ENCODE data around the gene NFIA.

DNA sequence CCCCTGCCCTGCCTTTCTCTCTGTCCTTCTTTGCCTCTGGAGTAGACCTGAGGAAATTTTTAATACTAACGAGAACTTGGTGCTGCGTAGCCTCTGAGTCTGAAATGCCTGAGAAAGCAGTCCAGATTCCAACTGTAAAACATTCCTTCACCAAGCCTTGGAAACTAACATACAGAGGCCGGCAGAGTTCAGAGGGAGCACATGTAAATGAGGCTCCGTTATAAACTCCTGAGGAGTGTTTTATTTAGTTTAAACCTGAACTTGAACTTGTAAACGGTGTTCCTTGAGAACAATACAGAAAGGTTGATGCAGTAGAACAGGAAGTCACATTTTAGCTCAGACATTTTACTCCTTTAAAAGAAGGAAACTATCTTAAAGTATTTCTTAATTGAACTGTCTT lies 361.9 kb downstream of the NFIA start:
- TF ChIP-seq, protein P1, sequence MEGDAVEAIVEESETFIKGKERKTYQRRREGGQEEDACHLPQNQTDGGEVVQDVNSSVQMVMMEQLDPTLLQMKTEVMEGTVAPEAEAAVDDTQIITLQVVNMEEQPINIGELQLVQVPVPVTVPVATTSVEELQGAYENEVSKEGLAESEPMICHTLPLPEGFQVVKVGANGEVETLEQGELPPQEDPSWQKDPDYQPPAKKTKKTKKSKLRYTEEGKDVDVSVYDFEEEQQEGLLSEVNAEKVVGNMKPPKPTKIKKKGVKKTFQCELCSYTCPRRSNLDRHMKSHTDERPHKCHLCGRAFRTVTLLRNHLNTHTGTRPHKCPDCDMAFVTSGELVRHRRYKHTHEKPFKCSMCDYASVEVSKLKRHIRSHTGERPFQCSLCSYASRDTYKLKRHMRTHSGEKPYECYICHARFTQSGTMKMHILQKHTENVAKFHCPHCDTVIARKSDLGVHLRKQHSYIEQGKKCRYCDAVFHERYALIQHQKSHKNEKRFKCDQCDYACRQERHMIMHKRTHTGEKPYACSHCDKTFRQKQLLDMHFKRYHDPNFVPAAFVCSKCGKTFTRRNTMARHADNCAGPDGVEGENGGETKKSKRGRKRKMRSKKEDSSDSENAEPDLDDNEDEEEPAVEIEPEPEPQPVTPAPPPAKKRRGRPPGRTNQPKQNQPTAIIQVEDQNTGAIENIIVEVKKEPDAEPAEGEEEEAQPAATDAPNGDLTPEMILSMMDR (IDR thresholded peaks at IDR 0.05): no peak
- no peak for TF ChIP-seq EP300 (IDR thresholded peaks at IDR 0.05)
